ENCODE data around the gene DYNLRB1.
"Not testable (repeated sequence)": the region's sequence is repeated elsewhere in the genome, so short reads cannot be mapped to it uniquely, and the experiment has no call there.

Gene DYNLRB1

GRCh38 chr20:34516247-34517113 is at the start of gene DYNLRB1:
Gene DYNLRB1 (plus strand): TSS chr20:34516422. CDS start chr20:34516459, 37 bp downstream.
- DNase-seq: peak; percentile 95

DNA sequence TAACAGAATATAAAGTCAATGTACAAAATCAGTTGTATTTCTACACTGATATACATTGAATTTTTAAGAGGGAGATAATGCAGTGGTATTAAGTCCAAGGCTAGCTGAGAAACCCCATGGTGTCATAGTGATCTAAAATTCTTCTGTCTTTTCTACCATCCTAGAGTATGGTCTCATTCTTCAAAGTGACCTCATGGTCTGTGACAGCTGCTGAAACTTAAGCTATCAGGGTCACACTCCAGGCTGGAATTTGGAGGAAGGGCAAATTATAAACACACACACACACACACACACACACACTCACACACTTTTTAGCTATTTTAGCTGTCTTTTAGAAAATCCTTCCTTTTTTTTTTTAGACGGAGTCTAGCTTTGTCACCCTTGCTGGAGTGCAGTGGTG is 47.3 kb upstream of the DYNLRB1 start:
- DNase-seq: no peak

DNA sequence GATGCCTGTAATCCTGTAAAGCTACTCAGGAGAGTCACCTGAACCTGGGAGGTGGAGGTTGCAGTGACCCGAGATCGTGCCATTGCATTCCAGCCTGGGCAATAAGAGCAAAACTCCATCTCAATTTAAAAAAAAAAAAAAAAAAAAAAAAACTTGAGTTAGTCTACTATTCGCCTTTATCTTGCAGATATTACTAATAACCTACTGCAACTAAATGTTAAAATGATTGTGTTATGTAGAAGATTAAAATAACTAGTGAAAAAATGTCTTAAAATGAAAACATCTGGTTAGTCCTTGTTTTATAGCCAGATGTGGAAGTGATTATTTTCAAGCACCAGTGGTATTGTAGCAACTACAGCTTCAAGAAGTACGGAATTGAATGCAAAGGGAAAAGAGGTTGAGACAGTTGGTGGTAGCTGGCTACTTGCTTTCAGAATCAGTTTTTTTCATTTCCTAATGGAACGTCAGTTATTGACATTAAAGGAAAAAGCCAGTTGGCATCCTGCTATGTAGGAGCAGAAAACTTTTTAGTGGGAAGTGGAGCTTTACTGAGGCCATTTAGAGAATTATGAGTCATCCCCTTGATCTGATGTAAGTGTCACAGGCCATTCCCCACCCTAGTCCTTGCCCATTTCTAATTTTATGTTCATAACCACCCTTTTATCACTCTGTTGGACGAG is 43.8 kb upstream of the DYNLRB1 start:
- DNase-seq: no peak

GRCh38 chr20:34473262-34473883 is 42.8 kb upstream of the DYNLRB1 start:
- DNase-seq: peak; percentile 16

- peak; percentile 22 for DNase-seq
These were observed 40.1 kb upstream of the DYNLRB1 start for GRCh38 chr20:34475979-34476736.

DNA sequence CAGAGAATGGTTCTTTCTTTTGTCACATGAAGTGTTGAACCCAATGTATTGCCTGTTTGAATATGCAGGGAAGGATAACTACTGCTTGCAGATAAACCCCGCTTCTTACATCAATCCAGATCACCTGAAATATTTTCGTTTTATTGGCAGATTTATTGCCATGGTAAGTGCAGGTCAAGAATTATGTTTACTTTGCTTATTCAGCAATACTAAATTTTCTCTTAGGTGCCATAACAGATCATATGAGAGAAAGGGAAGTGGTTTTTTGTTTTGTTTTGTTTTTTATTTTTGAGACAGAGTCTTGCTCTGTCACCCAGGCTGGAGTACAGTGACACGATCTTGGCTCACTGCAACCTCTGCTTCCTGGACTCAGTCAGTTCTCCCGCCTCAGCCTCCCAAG is 36.6 kb upstream of the DYNLRB1 start:
- DNase-seq: no peak

- not testable (repeated sequence) for DNase-seq
These were observed 34.1 kb upstream of the DYNLRB1 start for GRCh38 chr20:34482154-34482553.

DNA sequence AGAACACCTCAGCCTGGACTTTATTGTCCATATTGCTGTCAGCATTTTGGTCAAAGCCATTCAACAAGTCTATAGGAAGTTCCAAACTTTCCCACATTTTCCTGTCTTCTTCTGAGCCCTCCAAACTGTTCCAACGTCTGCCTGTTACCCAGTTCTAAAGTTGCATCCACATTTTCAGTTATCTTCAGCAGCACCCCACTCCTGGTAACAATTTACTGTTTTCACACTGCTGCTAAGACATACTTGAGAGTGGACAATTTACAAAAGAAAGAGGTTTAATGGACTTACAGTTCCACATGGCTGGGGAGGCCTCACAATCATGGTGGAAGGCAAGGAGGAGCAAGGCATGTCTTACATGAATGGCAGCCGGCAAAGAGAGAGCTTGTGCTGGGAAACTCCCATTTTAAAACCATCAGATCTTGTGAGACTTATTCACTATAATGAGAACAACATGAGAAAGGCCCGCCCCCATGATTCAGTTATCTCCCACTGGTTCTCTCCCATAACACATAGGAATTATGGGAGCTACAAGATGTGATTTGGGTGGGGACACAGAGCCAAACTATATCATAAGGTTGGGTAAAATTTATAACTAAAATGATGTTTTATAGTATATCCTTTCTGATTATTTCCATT is 32.5 kb upstream of the DYNLRB1 start:
- DNase-seq: not testable (repeated sequence)

DNA sequence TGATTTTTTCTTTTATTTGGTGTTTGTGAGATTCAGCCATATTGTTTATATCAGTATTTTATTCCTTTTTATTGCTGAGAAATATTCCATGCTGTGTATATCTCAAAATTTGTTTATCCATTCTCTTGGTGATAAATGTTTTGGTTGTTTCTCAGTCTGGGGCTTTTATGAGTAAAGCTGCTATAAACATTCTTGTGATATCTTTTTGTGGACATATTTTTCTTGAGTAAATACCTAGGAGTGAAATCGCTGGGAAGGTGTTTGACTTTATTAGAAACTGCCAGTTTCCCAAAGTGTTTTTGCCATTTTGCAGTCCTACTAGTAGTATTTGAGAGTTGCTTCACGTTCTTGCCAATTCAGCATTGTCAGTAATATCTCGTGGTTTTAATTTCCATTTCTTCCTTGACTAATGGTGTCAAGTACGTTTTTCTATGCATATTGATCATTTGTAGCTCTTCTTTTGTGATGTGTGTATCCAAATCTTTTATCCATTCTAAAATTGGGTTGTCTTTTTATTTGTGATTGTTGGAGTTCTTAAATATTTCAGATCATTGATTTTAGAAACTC is 31.1 kb upstream of the DYNLRB1 start:
- no peak for DNase-seq

DNA sequence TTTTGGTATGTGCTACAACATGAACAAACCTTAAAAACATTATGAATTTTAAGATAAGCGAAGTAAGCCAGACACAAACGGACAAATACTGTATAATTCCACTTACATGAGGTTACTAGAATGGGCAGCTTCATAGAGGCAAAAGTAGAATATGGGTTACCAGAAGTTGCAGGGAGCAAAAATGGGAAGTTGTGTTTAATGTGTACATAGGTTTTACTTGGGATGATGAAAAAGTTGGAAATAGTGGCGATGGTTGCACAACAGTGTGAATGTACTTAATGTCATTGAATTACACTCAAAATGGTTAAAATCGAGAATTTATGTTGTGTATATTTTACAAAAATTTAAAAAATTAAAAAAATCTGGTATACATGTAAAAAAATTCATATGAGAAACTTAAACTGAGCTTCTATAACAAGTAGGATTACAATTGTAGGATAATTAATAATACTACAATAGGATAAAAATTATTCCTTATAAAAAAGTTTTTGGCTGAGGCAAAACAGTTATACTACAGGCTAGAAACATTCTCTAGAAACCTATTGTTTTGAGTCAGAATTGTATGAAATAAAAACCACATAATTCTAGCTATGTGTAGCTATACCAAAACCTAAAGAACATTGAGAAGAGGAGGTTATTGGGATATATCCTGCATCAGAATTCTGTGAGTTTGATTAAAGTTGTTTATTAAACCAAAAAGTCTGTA is 24.8 kb upstream of the DYNLRB1 start:
- DNase-seq: no peak

DNA sequence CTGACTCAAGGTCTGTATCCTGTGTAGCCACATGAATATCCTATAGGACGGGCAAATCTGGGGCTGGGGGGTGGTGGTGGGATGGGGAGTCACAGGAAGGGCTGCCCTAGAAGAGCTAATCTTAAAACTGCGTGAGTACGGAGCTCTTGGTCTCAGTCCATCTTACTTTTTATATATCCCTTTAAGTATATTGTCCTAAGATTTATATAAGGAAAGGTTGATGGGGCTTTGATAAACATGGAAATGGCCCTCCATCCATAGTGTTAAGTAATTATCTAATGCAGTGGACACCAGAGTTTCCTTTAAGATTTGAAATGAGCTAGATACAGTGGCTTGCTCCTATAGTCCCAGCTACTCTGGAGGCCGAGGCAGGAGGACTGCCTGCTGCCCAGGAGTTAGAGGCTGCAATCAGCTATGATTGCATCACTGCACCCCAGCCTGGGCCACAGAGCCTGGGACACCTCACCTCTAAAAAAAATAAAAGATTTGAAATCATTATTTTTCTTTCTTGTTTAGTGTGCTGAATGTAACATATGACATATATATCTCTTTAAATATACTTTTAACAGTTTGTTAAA is 24.2 kb upstream of the DYNLRB1 start:
- no peak for DNase-seq

DNA sequence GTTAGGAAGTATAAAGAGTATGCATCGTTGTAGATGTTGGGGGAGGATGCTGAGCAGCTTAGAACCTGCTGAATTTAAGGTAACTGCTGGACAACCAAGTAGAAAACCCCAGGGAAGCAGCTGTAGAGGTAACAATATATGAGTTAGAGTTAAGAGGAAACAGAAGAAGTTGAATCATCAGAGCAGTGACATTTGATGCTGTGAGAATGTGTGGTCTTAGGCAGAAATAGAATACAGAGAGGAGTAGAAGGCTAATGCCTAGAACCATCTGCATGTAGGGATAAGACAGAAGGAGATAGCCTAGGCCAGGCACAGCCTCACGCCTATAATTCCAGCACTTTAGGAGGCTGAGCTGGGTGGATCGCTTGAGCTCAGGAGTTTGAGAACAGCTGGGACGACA is 22.6 kb upstream of the DYNLRB1 start:
- DNase-seq: no peak

GRCh38 chr20:34495307-34495706 is 20.9 kb upstream of the DYNLRB1 start:
- no peak for DNase-seq

- DNase-seq: no peak
These were observed 20.3 kb upstream of the DYNLRB1 start for GRCh38 chr20:34495916-34496315.

GRCh38 chr20:34497596-34497995 is 18.6 kb upstream of the DYNLRB1 start:
- not testable (repeated sequence) for DNase-seq

GRCh38 chr20:34500823-34501222 is 15.4 kb upstream of the DYNLRB1 start:
- DNase-seq: no peak

DNA sequence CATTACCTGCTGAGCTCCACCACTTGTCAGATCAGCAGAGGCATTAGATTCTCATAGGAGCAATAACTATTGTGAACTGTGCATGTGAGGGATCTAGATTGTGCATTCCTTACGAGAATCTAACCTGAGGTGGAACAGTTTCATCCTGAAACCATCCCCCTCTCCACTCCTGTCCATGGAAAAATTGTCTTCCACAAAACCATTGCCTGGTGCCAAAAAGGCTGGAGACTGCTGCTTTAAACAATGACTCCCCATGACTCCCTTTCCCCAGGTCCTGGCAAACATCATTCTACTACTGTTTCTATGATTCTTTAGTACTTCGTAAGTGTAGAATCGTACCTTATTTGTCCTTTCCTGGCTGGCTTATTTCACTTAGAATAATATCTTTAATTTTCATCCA is 9.7 kb upstream of the DYNLRB1 start:
- DNase-seq: no peak

DNA sequence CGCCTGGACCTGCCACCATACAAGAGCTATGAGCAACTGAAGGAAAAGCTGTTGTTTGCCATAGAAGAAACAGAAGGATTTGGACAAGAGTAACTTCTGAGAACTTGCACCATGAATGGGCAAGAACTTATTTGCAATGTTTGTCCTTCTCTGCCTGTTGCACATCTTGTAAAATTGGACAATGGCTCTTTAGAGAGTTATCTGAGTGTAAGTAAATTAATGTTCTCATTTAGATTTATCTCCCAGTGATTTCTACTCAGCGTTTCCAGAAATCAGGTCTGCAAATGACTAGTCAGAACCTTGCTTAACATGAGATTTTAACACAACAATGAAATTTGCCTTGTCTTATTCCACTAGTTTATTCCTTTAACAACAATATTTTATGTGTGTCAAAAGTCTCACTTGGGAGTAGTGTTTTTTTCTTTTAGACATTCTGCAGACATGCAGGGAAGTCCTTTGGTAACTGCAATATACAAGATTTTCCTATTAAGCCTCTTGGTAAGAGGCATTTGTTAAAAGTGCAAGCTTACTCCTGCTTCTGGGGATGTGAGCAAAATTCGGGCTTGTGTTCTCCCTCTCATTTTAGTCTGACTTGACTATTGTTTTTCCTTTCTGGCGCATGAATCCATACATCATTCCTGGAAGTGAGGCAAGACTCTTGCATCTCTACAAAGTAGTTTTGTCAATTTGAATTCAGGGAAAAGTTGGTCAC is 8.4 kb upstream of the DYNLRB1 start:
- no peak for DNase-seq

GRCh38 chr20:34510575-34510974 is 5.6 kb upstream of the DYNLRB1 start:
- no peak for DNase-seq

DNA sequence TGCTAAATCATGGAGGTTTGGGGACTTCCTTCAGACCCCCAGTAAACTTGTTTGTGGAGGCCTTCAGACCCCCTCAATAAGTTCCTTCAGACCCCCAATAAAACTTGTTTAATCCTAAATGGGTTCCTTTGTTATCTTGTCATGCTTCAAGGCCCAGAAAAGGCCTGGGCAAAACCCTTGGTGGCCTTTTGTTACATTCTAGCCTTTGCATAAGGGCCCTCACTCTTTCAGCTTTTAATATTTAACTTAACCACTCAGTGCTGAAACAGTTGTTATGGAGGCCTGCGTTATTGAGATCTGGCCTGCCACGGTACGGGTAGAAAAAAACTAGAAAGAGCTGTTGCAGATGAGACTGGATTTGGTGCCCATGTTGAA is 4.3 kb upstream of the DYNLRB1 start:
- no peak for DNase-seq
